Aorta (tissue), 5 donors: ENCODE data around the gene UBR4. TPM values are rescaled to one million over a fixed set of nuclear protein-coding genes. Genes with fewer than 3 reads are reported as not detected.

Experiments used
- ATAC-seq: fragments of 200-7000 bp; cut with Tn5 transposase; one replicate; pipeline ENCODE4 v1.9.1; 2022; ENCODE audit warnings: moderate library complexity; ENCODE audit not compliant: low FRiP score
- DNase-seq, 2 donors: peaks; one replicate each; pipeline ENCODE4 v3.0.0-alpha.2; 2020
- H3K27ac ChIP-seq, 2 donors: one replicate each; pipeline ENCODE4 v1.5.1; 2013; ENCODE audit warnings: low read length in 2 of 2, mild to moderate bottlenecking in 2 of 2, moderate library complexity in 2 of 2, control low read depth in 1 of 2, inconsistent platforms in 1 of 2, low read depth in 1 of 2
- H3K27me3 ChIP-seq, 2 donors: one replicate each; pipeline ENCODE4 v1.6.1; 2013; ENCODE audit warnings: control low read depth in 1 of 2, low read length in 1 of 2, mild to moderate bottlenecking in 1 of 2, moderate library complexity in 1 of 2; ENCODE audit not compliant: insufficient read depth in 2 of 2, control insufficient read depth in 1 of 2
- H3K36me3 ChIP-seq, 2 donors: one replicate each; pipeline ENCODE4 v1.6.1; 2013; ENCODE audit warnings: control low read depth in 1 of 2, low read length in 1 of 2, mild to moderate bottlenecking in 1 of 2; ENCODE audit not compliant: insufficient read depth in 2 of 2, control insufficient read depth in 1 of 2
- H3K4me1 ChIP-seq, 2 donors: one replicate each; pipeline ENCODE4 v1.6.1; 2013; ENCODE audit warnings: low read length in 2 of 2, control low read depth in 1 of 2, mild to moderate bottlenecking in 1 of 2, moderate library complexity in 1 of 2; ENCODE audit not compliant: insufficient read depth in 2 of 2, control insufficient read depth in 1 of 2
- H3K4me3 ChIP-seq, 2 donors: one replicate each; pipeline ENCODE4 v1.5.1; 2013; ENCODE audit warnings: low read length in 2 of 2, control low read depth in 1 of 2, mild to moderate bottlenecking in 1 of 2
- H3K9me3 ChIP-seq: one replicate; pipeline ENCODE4 v1.6.1; 2013; ENCODE audit warnings: mild to moderate bottlenecking, low read length; ENCODE audit not compliant: control insufficient read depth
- WGBS, 2 donors: extraction: QIAGEN DNeasy Blood & Tissue Kit; methylation state at CpG; one replicate each; pipeline ENCODE4 v1.1.7; 2013; 5-methylcytosine and 5-hydroxymethylcytosine counted together
- intact Hi-C, 2 donors: fragments of 100-400 bp; cut with DNase I; formaldehyde crosslinking; loops; one replicate each; pipeline versions ENCODE4 v1.14.2 to v1.15.0; 2022
- polyA plus RNA-seq, 2 donors: library from polyadenylated mRNA; stranded (reverse); fragments of 200-250 nt; gene quantifications; one replicate each; pipeline ENCODE4 v1.2.3, GENCODE V29; 2013
- total RNA-seq, 2 donors: library from RNA; stranded (reverse); fragmentation: NEBNext Ultra II Directional; extraction: Animal tissue kit (Norgen Biotek cat#: 25700); gene quantifications; one replicate each; pipeline ENCODE4 v1.2.1, GENCODE V29; 2021
- donor health status: healthy with polysubstance abuse.
- donor health status: Bipolar disorder and iron deficiency.
- donor health status: DM: no; HTN: no; CAD: no.
- donor health status: DM: no; HTN: no; CAD: no.
- donor health status: DM: yes; HTN: yes; CAD: no.

UBR4 gene
- total and polyA plus RNA-seq, 4 donors, result 16.4 to 293 (median 187) TPM

- H3K27ac ChIP-seq, result no peak overlapping the region
Observed at GRCh38 chr1:19202396-19202795, 7.7 kb downstream of the UBR4 start.

GRCh38 chr1:19199969-19200604, 10.0 kb downstream of the UBR4 start:
- WGBS, 2 donors, result 65 to 87% methylated on average over 4 of the region's 4 CpGs
- intact Hi-C loops, result loop anchor here in 1 of 2 donors (5.0 kb wide), 1 partner anchor 42 kb away; no protein-coding TSS in a partner anchor
- DNase-seq (no peak), ATAC-seq (no peak)
- Histone ChIP-seq H3K4me3 (no peak overlapping the region), H3K27ac (no peak overlapping the region), H3K9me3 (no peaks in the 10 kb centered on the region), H3K4me1 (peaks cover 0 to 3% of the 10 kb centered on the region in 2 donors), H3K36me3 (peaks cover 5 to 10% of the 10 kb centered on the region in 2 donors), H3K27me3 (no peaks in the 10 kb centered on the region)

More at GRCh38 chr1:19202396-19202795, 7.7 kb downstream of the UBR4 start:
- H3K4me1 ChIP-seq, result peaks cover 0 to 3% of the 10 kb centered on the region in 2 donors
- ATAC-seq (no peak), DNase-seq (no peak)
- H3K4me3 ChIP-seq, result no peak overlapping the region
- no peaks in the 10 kb centered on the region for H3K27me3 ChIP-seq
- no peaks in the 10 kb centered on the region for H3K9me3 ChIP-seq
- peaks cover 0 to 3% of the 10 kb centered on the region in 2 donors for H3K36me3 ChIP-seq
- WGBS, 2 donors, result 40 to 79% methylated on average over 3 of the region's 3 CpGs
- intact Hi-C loops, result loop anchor here in 1 of 2 donors (5.0 kb wide), 1 partner anchor 40 kb away; no protein-coding TSS in a partner anchor

- no peak overlapping the region for H3K4me3 ChIP-seq
- ATAC-seq (no peak), DNase-seq (no peak)
- H3K9me3 ChIP-seq, result no peaks in the 10 kb centered on the region
- H3K27me3 ChIP-seq, result no peaks in the 10 kb centered on the region
- no peak overlapping the region for H3K27ac ChIP-seq
- H3K4me1 ChIP-seq, result peaks cover 0 to 3% of the 10 kb centered on the region in 2 donors
- intact Hi-C loops, result no loop called here
- WGBS, 2 donors, result 92% methylated on average over 4 of the region's 4 CpGs
- peaks cover 5 to 10% of the 10 kb centered on the region in 2 donors for H3K36me3 ChIP-seq
Observed at GRCh38 chr1:19199329-19199968, 10.6 kb downstream of the UBR4 start.

- Histone ChIP-seq H3K9me3 (no peaks in the 10 kb centered on the region), H3K27me3 (no peaks in the 10 kb centered on the region), H3K4me3 (no peak overlapping the region), H3K4me1 (peaks cover 0 to 3% of the 10 kb centered on the region in 2 donors), H3K36me3 (peaks cover 5 to 10% of the 10 kb centered on the region in 2 donors), H3K27ac (no peak overlapping the region)
- DNase-seq, result no peak
- intact Hi-C loops, result no loop called here
- no peak for ATAC-seq
- WGBS, 2 donors, result 83 to 85% methylated on average over 4 of the region's 4 CpGs
Observed at GRCh38 chr1:19198820-19199219, 11.2 kb downstream of the UBR4 start.

- intact Hi-C loops, result no loop called here
- WGBS, 2 donors, result 62 to 65% methylated on average over 2 of the region's 2 CpGs
- ATAC-seq (no peak), DNase-seq (no peak)
- no peak overlapping the region for H3K27ac ChIP-seq
- peaks cover 0 to 3% of the 10 kb centered on the region in 2 donors for H3K4me1 ChIP-seq
- peaks cover 5 to 17% of the 10 kb centered on the region in 2 donors for H3K36me3 ChIP-seq
- H3K9me3 ChIP-seq, result no peaks in the 10 kb centered on the region
- no peak overlapping the region for H3K4me3 ChIP-seq
- no peaks in the 10 kb centered on the region for H3K27me3 ChIP-seq
Observed at GRCh38 chr1:19197845-19198244, 12.2 kb downstream of the UBR4 start.

GRCh38 chr1:19196331-19196730, 13.7 kb downstream of the UBR4 start:
- Histone ChIP-seq H3K36me3 (peaks cover 7 to 20% of the 10 kb centered on the region in 2 donors), H3K27me3 (no peaks in the 10 kb centered on the region), H3K27ac (no peak overlapping the region), H3K9me3 (no peaks in the 10 kb centered on the region), H3K4me3 (no peak overlapping the region), H3K4me1 (peaks cover 0 to 2% of the 10 kb centered on the region in 2 donors)
- WGBS, 2 donors, result 61 to 96% methylated on average over 3 of the region's 3 CpGs
- no peak for ATAC-seq
- intact Hi-C loops, result no loop called here
- no peak for DNase-seq

GRCh38 chr1:19193004-19193403, 17.1 kb downstream of the UBR4 start:
- Histone ChIP-seq H3K4me1 (no peaks in the 10 kb centered on the region), H3K27ac (no peak overlapping the region), H3K9me3 (no peaks in the 10 kb centered on the region), H3K27me3 (no peaks in the 10 kb centered on the region), H3K36me3 (peaks cover 8 to 20% of the 10 kb centered on the region in 2 donors), H3K4me3 (no peak overlapping the region)
- no peak for DNase-seq
- intact Hi-C loops, result no loop called here
- no peak for ATAC-seq
- 94 to 96% methylated on average over 3 of the region's 3 CpGs for WGBS, 2 donors

- Histone ChIP-seq H3K27ac (no peak overlapping the region), H3K36me3 (peaks cover 8 to 19% of the 10 kb centered on the region in 2 donors), H3K4me1 (no peaks in the 10 kb centered on the region), H3K27me3 (no peaks in the 10 kb centered on the region), H3K9me3 (no peaks in the 10 kb centered on the region), H3K4me3 (no peak overlapping the region)
- intact Hi-C loops, result no loop called here
- no peak for ATAC-seq
- no peak for DNase-seq
- WGBS, 2 donors, result 94 to 95% methylated on average over 3 of the region's 3 CpGs
Observed at GRCh38 chr1:19191811-19192210, 18.3 kb downstream of the UBR4 start.

- intact Hi-C loops, result no loop called here
- DNase-seq (no peak), ATAC-seq (no peak)
- Histone ChIP-seq H3K27me3 (no peaks in the 10 kb centered on the region), H3K9me3 (no peaks in the 10 kb centered on the region), H3K4me3 (no peak overlapping the region), H3K4me1 (no peaks in the 10 kb centered on the region), H3K36me3 (peaks cover 11 to 17% of the 10 kb centered on the region in 2 donors), H3K27ac (no peak overlapping the region)
- 86% methylated on average over 4 of the region's 4 CpGs for WGBS, 2 donors
Observed at GRCh38 chr1:19190468-19190867, 19.6 kb downstream of the UBR4 start.
